HG03469 (cell line): ENCODE data around the gene CDH4.

Experiments
- ATAC-seq: cut with Tn5 transposase; IDR thresholded peaks from one replicate; pipeline ENCODE4 v1.9.1; 2021; ENCODE audit warnings: mild to moderate bottlenecking, moderate library complexity, moderate number of reproducible peaks; ENCODE audit not compliant: unreplicated experiment

The CDH4 gene

DNA sequence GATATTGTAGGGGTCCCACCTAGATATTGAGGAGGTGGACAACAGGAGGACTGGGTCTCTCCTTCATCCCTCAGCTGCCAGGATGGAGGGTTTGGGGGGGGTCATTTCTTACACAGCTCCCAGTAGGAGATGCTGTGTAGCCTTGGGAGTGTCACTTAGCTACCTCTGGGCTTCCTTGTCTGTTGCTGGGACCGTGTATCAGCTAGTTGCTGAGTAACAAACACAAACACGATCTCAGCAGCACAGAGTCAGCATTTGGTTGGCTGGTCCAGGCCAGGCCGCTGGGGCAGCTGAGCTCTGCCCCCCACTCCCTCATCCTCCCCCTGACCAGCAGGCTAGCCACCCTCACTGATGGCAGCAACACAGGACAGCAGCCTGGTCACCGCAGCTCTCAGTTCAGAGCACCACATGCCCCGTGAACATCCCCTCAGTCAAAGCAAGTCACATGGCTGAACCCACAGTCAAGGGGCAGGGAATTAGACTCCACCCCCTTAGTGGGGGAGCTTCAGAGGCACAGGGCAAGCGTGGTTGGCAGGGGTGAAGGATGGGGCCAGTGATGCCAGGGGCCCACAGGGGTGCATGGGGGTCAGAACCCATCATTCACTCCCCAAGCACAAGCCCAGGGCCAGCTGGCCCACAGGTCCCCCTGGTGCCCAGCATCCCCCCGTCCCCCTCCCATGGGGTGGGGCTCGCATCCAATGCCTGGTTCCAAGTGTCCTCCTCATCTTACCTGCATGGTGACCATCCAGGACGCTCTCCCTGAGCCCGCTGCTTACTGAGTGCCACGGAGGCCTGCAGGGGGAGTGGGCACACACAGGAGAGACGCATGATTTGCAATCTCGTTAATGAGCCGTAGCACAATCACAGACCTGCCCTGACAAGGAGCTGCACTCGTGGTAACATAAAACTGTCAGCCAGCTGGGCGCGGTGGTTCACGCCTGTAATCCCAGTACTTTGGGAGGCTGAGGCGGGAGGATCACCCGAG, 701.3 kb downstream of the CDH4 start:
- no peak for ATAC-seq

- no peak for ATAC-seq
Measured at GRCh38 chr20:61954276-61955021, 702.4 kb downstream of the CDH4 start.

- no peak for ATAC-seq
Measured at GRCh38 chr20:61955668-61956395, 703.8 kb downstream of the CDH4 start.

GRCh38 chr20:61956396-61957342, 704.6 kb downstream of the CDH4 start:
- ATAC-seq = no peak

DNA sequence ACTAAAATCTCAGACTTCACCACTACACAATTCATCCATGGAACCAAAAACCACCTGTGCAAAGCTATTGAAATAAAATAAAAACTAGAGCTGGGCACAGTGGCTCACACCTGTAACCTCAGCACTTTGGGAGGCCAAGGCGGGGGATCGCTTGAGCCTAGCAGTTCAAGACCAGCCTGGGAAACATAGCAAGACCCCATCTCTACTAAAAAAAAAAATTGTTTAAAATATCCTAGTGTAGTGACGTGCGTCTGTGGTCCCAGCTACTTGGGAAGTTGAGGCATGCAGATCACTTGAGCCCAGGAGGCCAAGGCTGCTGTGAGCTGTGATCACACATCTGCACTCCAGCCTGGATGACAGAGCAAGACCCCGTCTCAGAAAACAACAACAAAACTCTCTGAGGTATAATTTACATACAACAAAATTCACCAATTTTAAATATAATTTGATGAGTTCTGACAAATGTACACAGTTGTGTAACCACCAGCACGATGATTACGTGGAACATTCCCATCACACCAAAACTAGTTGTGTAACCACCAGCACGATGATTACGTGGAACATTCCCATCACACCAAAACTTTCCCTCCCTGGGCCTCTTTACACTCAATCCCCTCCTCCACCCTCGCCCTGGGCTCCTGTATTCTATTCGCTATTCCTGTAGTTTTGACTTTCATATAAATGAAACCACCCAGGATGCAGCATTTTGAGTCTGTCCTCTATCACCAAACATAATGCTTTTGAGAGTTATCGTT, 706.1 kb downstream of the CDH4 start:
- ATAC-seq = no peak

DNA sequence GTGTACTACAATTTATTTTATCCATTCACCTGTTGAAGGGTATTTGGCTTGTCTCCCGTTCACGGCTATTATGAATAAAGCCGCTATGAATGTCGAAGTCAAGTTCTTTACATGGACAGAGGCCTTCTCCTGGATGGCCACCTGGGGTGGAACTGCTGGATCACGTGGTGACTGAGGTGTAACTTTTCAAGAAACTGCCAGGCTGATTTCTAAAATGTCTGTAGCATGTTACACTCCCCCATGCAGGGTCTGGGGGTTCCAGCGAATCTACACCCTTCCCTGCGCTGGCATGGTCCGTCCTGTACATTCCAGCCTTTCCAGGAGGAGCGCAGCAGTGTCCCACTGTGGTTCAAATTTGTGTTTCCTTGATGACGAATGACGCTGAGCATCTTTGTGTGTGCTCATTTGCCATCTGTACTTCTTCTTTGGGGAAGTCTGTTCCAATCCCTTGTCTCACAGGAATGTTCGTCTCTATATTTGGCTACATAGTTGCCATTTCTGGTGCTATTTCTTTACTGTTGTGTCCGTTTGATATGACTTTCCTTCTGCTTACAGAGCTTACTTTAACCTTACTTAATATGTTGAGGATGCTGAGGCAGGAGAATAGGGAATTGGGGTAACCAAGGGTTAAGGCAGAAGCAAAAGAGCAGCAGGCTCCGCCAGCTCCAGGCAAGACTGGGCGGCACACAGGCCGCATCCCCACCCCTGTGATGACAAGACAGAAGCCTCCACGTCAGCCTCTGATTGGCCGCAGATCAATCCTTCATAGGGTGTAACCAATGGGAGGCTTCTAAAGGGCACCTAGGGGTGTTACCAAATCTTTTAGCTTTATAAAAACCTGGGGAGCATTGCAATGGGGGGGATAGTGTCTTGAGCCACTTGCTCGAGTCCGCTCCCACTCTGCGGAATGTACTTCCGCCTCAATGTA, 707.0 kb downstream of the CDH4 start:
- ATAC-seq = no peak

DNA sequence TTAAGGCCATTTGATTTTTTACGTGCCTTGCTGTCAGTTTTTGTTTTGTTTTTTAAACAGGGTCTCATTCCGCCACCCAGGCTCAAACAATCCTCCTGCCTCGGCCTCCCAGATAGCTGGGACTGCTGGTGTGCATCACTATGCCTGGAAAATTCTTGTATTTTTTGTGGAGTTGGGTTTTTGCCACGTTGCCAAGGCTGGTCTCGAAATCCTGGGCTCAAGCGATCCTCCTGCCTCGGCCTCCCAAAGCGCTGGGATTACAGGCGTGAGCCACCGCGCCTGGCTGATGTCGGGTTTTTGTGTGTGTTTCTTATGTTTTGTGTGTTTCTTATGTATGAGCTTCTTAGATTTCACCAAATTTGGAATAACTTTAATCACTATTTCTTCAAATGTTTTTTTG, 708.8 kb downstream of the CDH4 start:
- no peak for ATAC-seq

- no peak for ATAC-seq
Measured at GRCh38 chr20:61963149-61963548, 711.1 kb downstream of the CDH4 start.

GRCh38 chr20:61963885-61964674, 712.0 kb downstream of the CDH4 start:
- no peak for ATAC-seq

GRCh38 chr20:61964675-61965605, 712.9 kb downstream of the CDH4 start:
- ATAC-seq = no peak

- no peak for ATAC-seq
Measured at GRCh38 chr20:61965606-61966491, 713.8 kb downstream of the CDH4 start.

GRCh38 chr20:61966492-61967244, 714.6 kb downstream of the CDH4 start:
- ATAC-seq = no peak

GRCh38 chr20:61967300-61967699, 715.2 kb downstream of the CDH4 start:
- no peak for ATAC-seq

GRCh38 chr20:61968036-61968810, 716.2 kb downstream of the CDH4 start:
- ATAC-seq = no peak
